Activated gamma-delta T cell (primary cell): ENCODE data around the gene PFKP.

Experiments used
- DNase-seq: peaks from one replicate; lab custom pipeline; 2025; lab: John Stamatoyannopoulos, UW

PFKP gene

GRCh38 chr10:3069876-3070275 lies 2.5 kb downstream of the PFKP start:
- DNase-seq: no peak

- no peak for DNase-seq
These were observed 4.3 kb downstream of the PFKP start for GRCh38 chr10:3071405-3072198.

- no peak for DNase-seq
These were observed 5.5 kb downstream of the PFKP start for GRCh38 chr10:3072641-3073360.

- no peak for DNase-seq
These were observed 6.9 kb downstream of the PFKP start for GRCh38 chr10:3074145-3074665.

- no peak for DNase-seq
These were observed 7.7 kb downstream of the PFKP start for GRCh38 chr10:3074985-3075600.

GRCh38 chr10:3076138-3076537 lies 8.8 kb downstream of the PFKP start:
- no peak for DNase-seq

- no peak for DNase-seq
These were observed 10.2 kb downstream of the PFKP start for GRCh38 chr10:3077509-3077908.

GRCh38 chr10:3077940-3078630 lies 10.7 kb downstream of the PFKP start:
- DNase-seq: no peak

GRCh38 chr10:3081383-3081981 lies 14.1 kb downstream of the PFKP start:
- DNase-seq: no peak

- no peak for DNase-seq
These were observed 14.9 kb downstream of the PFKP start for GRCh38 chr10:3082290-3082689.

GRCh38 chr10:3085785-3086567 lies 18.6 kb downstream of the PFKP start:
- DNase-seq: no peak

GRCh38 chr10:3090388-3090787 lies 23.0 kb downstream of the PFKP start:
- no peak for DNase-seq

GRCh38 chr10:3090914-3091787 lies 23.8 kb downstream of the PFKP start:
- DNase-seq: no peak

GRCh38 chr10:3091921-3092320 lies 24.6 kb downstream of the PFKP start:
- DNase-seq: no peak

GRCh38 chr10:3093996-3094395 lies 26.6 kb downstream of the PFKP start:
- no peak for DNase-seq

- no peak for DNase-seq
These were observed 27.3 kb downstream of the PFKP start for GRCh38 chr10:3094609-3095036.

GRCh38 chr10:3095373-3096139 lies 28.2 kb downstream of the PFKP start:
- no peak for DNase-seq

GRCh38 chr10:3096149-3096548 lies 28.8 kb downstream of the PFKP start:
- DNase-seq: no peak

GRCh38 chr10:3097160-3097559 lies 29.8 kb downstream of the PFKP start:
- no peak for DNase-seq
